AG04449 (cell line): ENCODE measurements around the gene MTA2.

Source experiments
- CTCF ChIA-PET: fragments of 350-600 bp; formaldehyde crosslinking; extraction: SDS; loops from one replicate; lab custom pipeline; 2021; ENCODE audit warnings: antibody characterized with exemption; lab: Yijun Ruan, JAX
- POLR2A ChIA-PET: fragments of 400-600, 350-600 bp; formaldehyde crosslinking; extraction: SDS; loops from one replicate; lab custom pipeline; 2020; ENCODE audit warnings: antibody characterized with exemption, inconsistent platforms; lab: Yijun Ruan, JAX
- DNase-seq: peaks from one replicate; pipeline ENCODE4 v3.0.0-alpha.2; 2010; ENCODE audit warnings: low read depth, low spot score
- H3K4me3 ChIP-seq: 2 replicates; pipeline ENCODE4 v1.5.1; 2011; ENCODE audit warnings: low read depth, mild to moderate bottlenecking, control low read depth, low read length
- TF ChIP-seq, protein P1 (sequence below): IDR thresholded peaks from one replicate; pipeline ENCODE4 v1.5.1; 2011; ENCODE audit warnings: mild to moderate bottlenecking, moderate library complexity, low read length, control low read depth, inconsistent platforms; ENCODE audit not compliant: insufficient read depth; ENCODE audit errors: missing control alignments

Gene MTA2

DNA sequence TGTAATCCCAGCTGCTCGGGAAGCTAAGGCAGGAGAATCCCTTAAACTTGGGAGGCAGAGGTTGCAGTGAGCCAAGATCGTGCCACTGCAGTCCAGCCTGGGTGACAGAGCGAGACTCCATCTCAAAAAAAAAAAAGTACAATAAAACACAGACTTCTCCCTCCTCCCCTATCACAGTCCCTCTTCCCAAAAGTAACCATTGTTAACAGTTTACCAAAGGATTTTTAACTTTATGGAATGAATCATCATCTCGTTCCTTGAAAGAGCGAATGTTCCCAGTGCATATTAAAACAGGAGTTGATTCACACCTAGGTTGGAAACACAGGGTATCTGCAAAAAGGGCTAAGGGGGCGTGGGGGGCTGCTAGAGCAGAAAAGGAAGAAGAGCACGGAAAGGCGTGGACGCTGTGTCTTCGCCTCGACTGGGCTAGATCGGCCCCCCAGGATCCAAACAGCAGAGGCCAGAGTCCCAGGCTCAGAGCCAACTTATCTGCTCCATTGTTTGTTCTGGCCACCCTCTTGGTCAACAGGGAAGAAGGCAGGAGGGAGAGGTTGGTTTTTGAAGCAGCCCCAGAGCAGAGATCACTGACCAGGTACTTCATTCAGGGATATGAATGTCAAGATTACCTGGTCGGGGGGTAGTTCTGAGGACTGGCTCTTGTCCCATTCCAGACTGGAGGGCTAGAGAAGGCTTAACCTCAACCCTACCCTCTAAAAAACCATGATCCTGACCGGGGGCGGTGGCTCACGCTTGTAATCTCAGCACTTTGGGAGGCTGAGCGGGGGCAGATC is 52.9 kb downstream of the MTA2 start:
- DNase-seq: no peak
- TF ChIP-seq, protein P1, sequence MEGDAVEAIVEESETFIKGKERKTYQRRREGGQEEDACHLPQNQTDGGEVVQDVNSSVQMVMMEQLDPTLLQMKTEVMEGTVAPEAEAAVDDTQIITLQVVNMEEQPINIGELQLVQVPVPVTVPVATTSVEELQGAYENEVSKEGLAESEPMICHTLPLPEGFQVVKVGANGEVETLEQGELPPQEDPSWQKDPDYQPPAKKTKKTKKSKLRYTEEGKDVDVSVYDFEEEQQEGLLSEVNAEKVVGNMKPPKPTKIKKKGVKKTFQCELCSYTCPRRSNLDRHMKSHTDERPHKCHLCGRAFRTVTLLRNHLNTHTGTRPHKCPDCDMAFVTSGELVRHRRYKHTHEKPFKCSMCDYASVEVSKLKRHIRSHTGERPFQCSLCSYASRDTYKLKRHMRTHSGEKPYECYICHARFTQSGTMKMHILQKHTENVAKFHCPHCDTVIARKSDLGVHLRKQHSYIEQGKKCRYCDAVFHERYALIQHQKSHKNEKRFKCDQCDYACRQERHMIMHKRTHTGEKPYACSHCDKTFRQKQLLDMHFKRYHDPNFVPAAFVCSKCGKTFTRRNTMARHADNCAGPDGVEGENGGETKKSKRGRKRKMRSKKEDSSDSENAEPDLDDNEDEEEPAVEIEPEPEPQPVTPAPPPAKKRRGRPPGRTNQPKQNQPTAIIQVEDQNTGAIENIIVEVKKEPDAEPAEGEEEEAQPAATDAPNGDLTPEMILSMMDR: no peak
- H3K4me3 ChIP-seq: no peak overlapping the region
- ChIA-PET POLR2A (interaction anchor here (1.0 kb wide), 1 partner anchor 16 kb away, joined by 7 read pairs; no protein-coding TSS in a partner anchor), CTCF (interaction anchor here (1.0 to 16.0 kb wide), 3 partner anchors 12 to 156 kb away, joined by 3 to 320 read pairs (median 187); partner anchors contain the start of gene SCGB1A1)

DNA sequence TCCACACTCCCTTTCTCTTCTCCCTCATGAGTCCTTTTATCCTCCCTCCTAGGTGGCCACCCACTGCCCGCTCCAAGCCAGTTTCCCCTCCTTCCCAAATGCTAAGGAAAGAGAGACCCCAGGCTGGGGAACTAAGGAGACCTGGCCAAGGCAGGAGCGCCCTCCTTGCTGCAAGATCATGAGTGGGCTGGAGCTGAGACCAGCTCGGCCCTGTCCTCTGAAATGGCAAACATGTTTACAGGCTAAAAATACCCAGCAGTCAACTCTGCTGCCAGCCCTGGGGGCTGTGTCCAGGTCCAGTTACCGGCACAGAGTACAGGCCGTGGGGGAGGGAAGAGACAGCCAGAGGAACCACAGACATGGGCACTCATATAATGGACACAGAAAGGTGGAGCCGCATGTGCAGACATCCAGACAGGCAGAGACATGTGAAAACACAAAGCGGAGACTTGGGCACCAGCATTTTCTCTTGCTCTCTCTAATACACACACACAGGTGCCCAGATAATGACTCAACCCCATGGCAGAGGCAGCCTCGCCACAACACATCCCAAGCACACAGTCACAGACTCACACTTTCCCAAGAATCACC is 53.9 kb downstream of the MTA2 start:
- H3K4me3 ChIP-seq: peak overlapping the region; percentile 98
- DNase-seq: no peak
- POLR2A ChIA-PET: interaction anchor here (1.0 to 1.4 kb wide), 6 partner anchors 8 to 153 kb away, joined by 7 to 21 read pairs (median 10); no protein-coding TSS in a partner anchor
- CTCF ChIA-PET: interaction anchor here (0.7 to 16.0 kb wide), 4 partner anchors 13 to 155 kb away, joined by 3 to 320 read pairs (median 95); partner anchors contain the start of gene SCGB1A1
- TF ChIP-seq, protein P1: no peak

DNA sequence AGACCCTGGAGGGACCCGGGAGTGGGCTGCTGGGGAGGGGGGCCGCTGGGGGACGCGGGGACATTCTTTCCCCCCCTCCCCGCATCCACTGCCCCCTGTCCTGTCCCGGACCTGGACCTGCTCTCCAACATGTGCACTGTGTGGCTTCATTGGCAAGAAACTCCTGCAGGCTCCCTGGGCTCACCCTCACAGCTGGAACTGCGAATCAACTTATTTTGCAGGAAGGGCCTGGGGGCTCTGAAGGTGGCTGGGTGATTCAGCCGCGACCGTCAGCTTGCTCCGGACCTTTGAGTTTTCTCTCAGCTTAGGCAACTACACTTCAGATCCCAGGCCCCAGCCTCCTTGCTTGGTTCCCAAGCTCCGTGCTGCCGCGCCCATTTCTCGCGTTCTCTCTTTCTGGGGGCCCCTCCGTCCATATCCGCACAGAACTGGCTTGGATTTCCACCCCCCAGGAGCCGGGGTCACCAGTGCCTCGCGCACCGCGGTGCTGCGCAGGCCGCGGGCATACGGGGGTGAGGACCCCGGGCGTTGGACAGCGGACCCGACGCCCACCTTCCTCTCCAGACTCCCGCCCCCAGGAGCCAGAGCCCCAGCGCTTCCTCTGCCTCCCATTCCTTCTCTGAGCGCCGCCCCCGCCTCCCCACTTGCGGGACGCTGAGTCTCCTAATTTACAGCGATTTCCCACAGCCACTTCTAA is 54.6 kb downstream of the MTA2 start:
- DNase-seq: no peak
- TF ChIP-seq, protein P1: no peak
- ChIA-PET POLR2A (interaction anchor here (0.6 to 1.4 kb wide), 11 partner anchors 9 to 152 kb away, joined by 3 to 21 read pairs (median 8); partner anchors contain the start of genes B3GAT3, EEF1G and TUT1), CTCF (interaction anchor here (0.7 to 16.0 kb wide), 5 partner anchors 8 to 155 kb away, joined by 3 to 320 read pairs (median 187); partner anchors contain the start of gene SCGB1A1)
- H3K4me3 ChIP-seq: peak overlapping the region; percentile 98

DNA sequence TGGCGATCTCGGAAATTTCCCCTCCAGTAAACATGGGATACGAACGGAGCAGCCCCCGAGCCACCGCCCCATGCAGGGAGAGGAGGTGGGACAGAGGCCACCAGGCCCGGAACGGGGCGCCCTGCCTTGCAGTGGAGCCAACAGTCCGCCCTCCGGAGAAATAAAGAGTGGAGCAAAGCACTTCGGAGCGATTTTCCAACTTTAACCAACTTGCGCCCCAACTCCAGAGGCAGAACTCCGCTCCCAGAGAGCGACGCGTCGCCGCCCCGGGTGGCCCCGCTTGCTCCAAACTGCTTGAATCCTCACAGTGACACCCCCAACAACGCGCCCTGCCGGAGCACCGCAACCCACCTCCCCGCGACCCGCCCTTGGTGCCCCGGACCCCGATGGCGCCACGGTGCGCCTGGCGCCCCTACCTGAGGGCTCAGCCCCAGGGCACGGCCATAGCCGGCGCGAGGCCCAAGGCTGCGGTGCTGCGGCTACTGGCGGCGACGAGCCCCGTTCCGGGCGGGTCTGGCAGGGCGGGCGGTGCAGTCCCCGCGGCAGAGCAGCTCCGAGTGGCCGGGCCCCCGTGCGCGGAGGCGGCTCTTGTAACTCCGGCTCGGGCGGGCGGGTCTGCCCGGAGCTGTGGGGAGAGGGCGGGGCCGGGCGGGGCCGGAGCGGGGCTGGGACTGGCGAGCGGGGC is 55.3 kb downstream of the MTA2 start, which contains the start of gene AHNAK:
Gene AHNAK, minus strand, starts transcription at position 563 of the 685 bp plus-strand sequence. CDS start 10,708 bp downstream, outside the sequence.
- CTCF ChIA-PET: interaction anchor here (0.8 to 16.0 kb wide), 4 partner anchors 9 to 154 kb away, joined by 3 to 320 read pairs (median 187); partner anchors contain the start of gene SCGB1A1
- no peak for DNase-seq

More for the DNA sequence above, 55.3 kb downstream of the MTA2 start, which contains the start of gene AHNAK:
- POLR2A ChIA-PET: interaction anchor here (0.5 to 3.9 kb wide), 14 partner anchors 7 to 151 kb away, joined by 3 to 77 read pairs (median 8); partner anchors contain the start of genes B3GAT3, C11orf98, CSKMT and EEF1G
- H3K4me3 ChIP-seq: peak within 1 kb of the TSS; percentile 98
- TF ChIP-seq, protein P1: no peak
